Measurements from ENCODE around the gene MLLT1.
"Not testable (repeated sequence)": the region's sequence is repeated elsewhere in the genome, so short reads cannot be mapped to it uniquely, and the experiment has no call there.

The MLLT1 gene

GRCh38 chr19:6279931-6280591 is at the start of gene MLLT1:
Gene MLLT1, minus strand, starts transcription at chr19:6279975. Its CDS starts 191 bp downstream, at chr19:6279784.
- ATAC-seq, result peak; percentile 96

GRCh38 chr19:6326815-6327214 is 47.0 kb upstream of the MLLT1 start:
- ATAC-seq, result no peak
- Mint-ChIP-seq H3K4me3 (no peak overlapping the region), H3K4me1 (no peaks in the 10 kb centered on the region), H3K27ac (no peak overlapping the region), H3K27me3 (no peaks in the 10 kb centered on the region), H3K9me3 (peaks cover 0 to 7% of the 10 kb centered on the region in 2 donors)
- DNase-seq, result no peak

More at GRCh38 chr19:6279931-6280591, at the start of gene MLLT1:
- Mint-ChIP-seq H3K27me3 (no peaks in the 10 kb centered on the region), H3K4me3 (peak within 1 kb of the TSS; percentile 90 to 92), H3K27ac (peak within 1 kb of the TSS; percentile 94 to 98), H3K9me3 (no peaks in the 10 kb centered on the region), H3K4me1 (peaks cover 41% of the 10 kb centered on the region)
- peak; percentile 95 to 97 for DNase-seq

- ATAC-seq (no peak), DNase-seq (no peak)
- Mint-ChIP-seq H3K9me3 (peaks cover 0 to 7% of the 10 kb centered on the region in 2 donors), H3K27me3 (no peaks in the 10 kb centered on the region), H3K27ac (no peak overlapping the region), H3K4me3 (no peak overlapping the region), H3K4me1 (no peaks in the 10 kb centered on the region)
Observed at GRCh38 chr19:6325614-6326013, 45.8 kb upstream of the MLLT1 start.

- Mint-ChIP-seq H3K27me3 (no peaks in the 10 kb centered on the region), H3K4me1 (no peaks in the 10 kb centered on the region), H3K9me3 (peaks cover 0 to 7% of the 10 kb centered on the region in 2 donors), H3K4me3 (no peak overlapping the region), H3K27ac (peak overlapping the region in 1 of 2 donors; percentile 65)
- no peak for ATAC-seq
- DNase-seq, result no peak
Observed at GRCh38 chr19:6324757-6325156, 45.0 kb upstream of the MLLT1 start.

- no peak overlapping the region for H3K27ac Mint-ChIP-seq
- no peaks in the 10 kb centered on the region for H3K4me1 Mint-ChIP-seq
- DNase-seq (no peak), ATAC-seq (no peak)
- no peaks in the 10 kb centered on the region for H3K27me3 Mint-ChIP-seq
- peaks cover 0 to 7% of the 10 kb centered on the region in 2 donors for H3K9me3 Mint-ChIP-seq
- no peak overlapping the region for H3K4me3 Mint-ChIP-seq
Observed at GRCh38 chr19:6322284-6322683, 42.5 kb upstream of the MLLT1 start.

GRCh38 chr19:6319376-6319775 is 39.6 kb upstream of the MLLT1 start:
- no peak overlapping the region for H3K4me3 Mint-ChIP-seq
- no peaks in the 10 kb centered on the region for H3K27me3 Mint-ChIP-seq
- ATAC-seq (no peak), DNase-seq (no peak)
- no peaks in the 10 kb centered on the region for H3K4me1 Mint-ChIP-seq
- peaks cover 0 to 7% of the 10 kb centered on the region in 2 donors for H3K9me3 Mint-ChIP-seq
- no peak overlapping the region for H3K27ac Mint-ChIP-seq

GRCh38 chr19:6318772-6319171 is 39.0 kb upstream of the MLLT1 start:
- Mint-ChIP-seq H3K9me3 (peaks cover 0 to 7% of the 10 kb centered on the region in 2 donors), H3K27me3 (no peaks in the 10 kb centered on the region), H3K27ac (no peak overlapping the region), H3K4me3 (no peak overlapping the region), H3K4me1 (no peaks in the 10 kb centered on the region)
- ATAC-seq (no peak), DNase-seq (no peak)

GRCh38 chr19:6315646-6316045 is 35.9 kb upstream of the MLLT1 start:
- not testable (repeated sequence) for ATAC-seq

GRCh38 chr19:6313398-6313969 is 33.7 kb upstream of the MLLT1 start:
- Mint-ChIP-seq H3K27ac (no peak overlapping the region), H3K4me1 (no peaks in the 10 kb centered on the region), H3K9me3 (no peaks in the 10 kb centered on the region), H3K4me3 (no peak overlapping the region), H3K27me3 (no peaks in the 10 kb centered on the region)
- ATAC-seq (no peak), DNase-seq (no peak)

More at GRCh38 chr19:6315646-6316045, 35.9 kb upstream of the MLLT1 start:
- not testable (repeated sequence) for H3K4me1 Mint-ChIP-seq, H3K4me3 Mint-ChIP-seq, DNase-seq, H3K27ac Mint-ChIP-seq, H3K27me3 Mint-ChIP-seq, H3K9me3 Mint-ChIP-seq

- H3K27ac Mint-ChIP-seq, result no peak overlapping the region
- ATAC-seq (no peak), DNase-seq (no peak)
- H3K4me3 Mint-ChIP-seq, result no peak overlapping the region
- H3K9me3 Mint-ChIP-seq, result no peaks in the 10 kb centered on the region
- H3K4me1 Mint-ChIP-seq, result no peaks in the 10 kb centered on the region
- no peaks in the 10 kb centered on the region for H3K27me3 Mint-ChIP-seq
Observed at GRCh38 chr19:6312018-6312417, 32.2 kb upstream of the MLLT1 start.

- DNase-seq (no peak), ATAC-seq (no peak)
- H3K27ac Mint-ChIP-seq, result no peak overlapping the region
- no peaks in the 10 kb centered on the region for H3K4me1 Mint-ChIP-seq
- H3K4me3 Mint-ChIP-seq, result no peak overlapping the region
- H3K27me3 Mint-ChIP-seq, result no peaks in the 10 kb centered on the region
- H3K9me3 Mint-ChIP-seq, result peaks cover 9 to 12% of the 10 kb centered on the region in 2 donors
Observed at GRCh38 chr19:6298413-6298812, 18.6 kb upstream of the MLLT1 start.

- Mint-ChIP-seq H3K4me3 (no peak overlapping the region), H3K4me1 (no peaks in the 10 kb centered on the region), H3K27me3 (no peaks in the 10 kb centered on the region), H3K9me3 (peaks cover 9 to 12% of the 10 kb centered on the region in 2 donors), H3K27ac (no peak overlapping the region)
- DNase-seq, result no peak
- ATAC-seq, result no peak
Observed at GRCh38 chr19:6297202-6297601, 17.4 kb upstream of the MLLT1 start.

GRCh38 chr19:6292006-6292405 is 12.2 kb upstream of the MLLT1 start:
- Mint-ChIP-seq H3K4me1 (no peaks in the 10 kb centered on the region), H3K27ac (no peak overlapping the region), H3K9me3 (peaks cover 39 to 58% of the 10 kb centered on the region in 2 donors), H3K4me3 (no peak overlapping the region), H3K27me3 (no peaks in the 10 kb centered on the region)
- ATAC-seq, result no peak
- no peak for DNase-seq

GRCh38 chr19:6288737-6289136 is 9.0 kb upstream of the MLLT1 start:
- Mint-ChIP-seq H3K27ac (no peak overlapping the region), H3K27me3 (no peaks in the 10 kb centered on the region), H3K4me1 (no peaks in the 10 kb centered on the region), H3K4me3 (no peak overlapping the region), H3K9me3 (peaks cover 28 to 60% of the 10 kb centered on the region in 2 donors)
- DNase-seq, result no peak
- ATAC-seq, result no peak

GRCh38 chr19:6287269-6287885 is 7.6 kb upstream of the MLLT1 start:
- Mint-ChIP-seq H3K9me3 (peaks cover 28 to 59% of the 10 kb centered on the region in 2 donors), H3K4me1 (no peaks in the 10 kb centered on the region), H3K27me3 (no peaks in the 10 kb centered on the region), H3K4me3 (no peak overlapping the region), H3K27ac (no peak overlapping the region)
- DNase-seq (no peak), ATAC-seq (no peak)

GRCh38 chr19:6286676-6287075 is 6.9 kb upstream of the MLLT1 start:
- H3K9me3 Mint-ChIP-seq, result peaks cover 23 to 54% of the 10 kb centered on the region in 2 donors
- no peaks in the 10 kb centered on the region for H3K4me1 Mint-ChIP-seq
- no peak for ATAC-seq

More at GRCh38 chr19:6286676-6287075, 6.9 kb upstream of the MLLT1 start:
- no peak for DNase-seq
- Mint-ChIP-seq H3K27me3 (no peaks in the 10 kb centered on the region), H3K27ac (no peak overlapping the region), H3K4me3 (no peak overlapping the region)

All from stimulated activated naive CD8-positive, alpha-beta T cell treated with anti-CD3 and anti-CD28 coated beads, Interleukin-15, amount 100 ng/mL, for 72 hours (primary cell).